KMS-11 (cell line): ENCODE data around the gene ATP8B3.

Experiments used
- H2AFZ ChIP-seq: fragments of 200-600 bp; sonication (generic); 2 replicates; pipeline ENCODE4 v1.6.1; 2016; ENCODE audit warnings: antibody characterized with exemption, mixed run types, low read depth
- H3K27ac ChIP-seq: fragments of 200-600 bp; sonication (generic); 2 replicates; pipeline ENCODE4 v1.6.1; 2016; ENCODE audit warnings: mild to moderate bottlenecking, mixed run types
- H3K27me3 ChIP-seq: fragments of 200-600 bp; sonication (generic); 2 replicates; pipeline ENCODE4 v1.6.1; 2017; ENCODE audit warnings: mild to moderate bottlenecking, low read depth, mixed run types, moderate library complexity; ENCODE audit not compliant: insufficient read depth
- H3K36me3 ChIP-seq: fragments of 200-600 bp; sonication (generic); 2 replicates; pipeline ENCODE4 v1.6.1; 2017; ENCODE audit warnings: mild to moderate bottlenecking, mixed run types; ENCODE audit not compliant: insufficient read depth
- H3K4me1 ChIP-seq: fragments of 200-600 bp; sonication (generic); 2 replicates; pipeline ENCODE4 v1.6.1; 2016; ENCODE audit warnings: mild to moderate bottlenecking, low read depth, mixed run types; ENCODE audit not compliant: poor library complexity, severe bottlenecking
- H3K4me2 ChIP-seq: fragments of 200-600 bp; sonication (generic); 2 replicates; pipeline ENCODE4 v1.7.0; 2016; ENCODE audit warnings: mild to moderate bottlenecking, mixed run types
- H3K4me3 ChIP-seq: fragments of 200-600 bp; sonication (generic); IDR thresholded peaks from 2 replicates; pipeline ENCODE4 v1.6.1; 2017; ENCODE audit warnings: low read depth, low read length, mixed read lengths; ENCODE audit not compliant: insufficient read depth
- H3K79me2 ChIP-seq: fragments of 200-600 bp; sonication (generic); 2 replicates; pipeline ENCODE4 v1.6.1; 2016; ENCODE audit warnings: low read depth, mixed run types; ENCODE audit not compliant: insufficient read depth
- H3K9ac ChIP-seq: fragments of 200-600 bp; sonication (generic); 2 replicates; pipeline ENCODE4 v1.6.1; 2016; ENCODE audit warnings: mild to moderate bottlenecking, mixed run types
- H4K20me1 ChIP-seq: fragments of 200-600 bp; sonication (generic); 2 replicates; pipeline ENCODE4 v1.6.1; 2016; ENCODE audit warnings: mild to moderate bottlenecking, mixed run types; ENCODE audit not compliant: insufficient read depth
- TF ChIP-seq, protein P1 (sequence below): fragments of 200-600 bp; sonication (generic); conservative IDR thresholded peaks from 2 replicates; pipeline ENCODE4 v1.6.1; 2017; ENCODE audit warnings: low read depth, mild to moderate bottlenecking, antibody characterized with exemption, low read length, moderate library complexity, mixed read lengths

Gene ATP8B3

DNA sequence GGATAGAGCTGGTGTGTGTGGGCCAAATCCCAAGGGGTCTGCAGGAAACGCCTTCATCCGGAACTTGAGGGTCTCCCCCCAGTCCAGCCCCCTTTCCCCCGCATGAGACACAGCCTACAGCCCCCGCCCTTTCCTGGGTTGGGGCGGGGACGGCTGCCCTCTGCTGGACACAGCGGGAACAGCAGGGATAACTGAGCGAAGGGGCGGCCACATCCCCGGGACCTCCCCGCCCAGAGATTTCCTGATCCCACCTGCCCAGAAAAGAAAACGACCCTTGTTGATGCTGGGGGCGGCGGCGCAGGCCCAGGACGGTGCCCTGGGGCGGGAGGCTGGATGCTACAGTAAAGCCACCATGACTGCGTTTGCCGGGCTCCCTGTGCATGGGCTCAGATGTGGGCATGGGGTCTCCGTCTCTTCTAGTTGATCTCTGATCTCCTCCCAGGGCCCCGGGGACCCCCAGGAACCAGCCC, 44.6 kb downstream of the ATP8B3 start:
- Histone ChIP-seq H3K9ac (no peak overlapping the region), H3K36me3 (no peaks in the 10 kb centered on the region), H3K4me1 (no peaks in the 10 kb centered on the region), H2AFZ (no peak overlapping the region), H3K27ac (no peak overlapping the region), H3K4me3 (no peak overlapping the region), H3K4me2 (no peak overlapping the region), H4K20me1 (no peaks in the 10 kb centered on the region), H3K27me3 (peaks cover 92% of the 10 kb centered on the region), H3K79me2 (no peaks in the 10 kb centered on the region)
- TF ChIP-seq, protein P1, sequence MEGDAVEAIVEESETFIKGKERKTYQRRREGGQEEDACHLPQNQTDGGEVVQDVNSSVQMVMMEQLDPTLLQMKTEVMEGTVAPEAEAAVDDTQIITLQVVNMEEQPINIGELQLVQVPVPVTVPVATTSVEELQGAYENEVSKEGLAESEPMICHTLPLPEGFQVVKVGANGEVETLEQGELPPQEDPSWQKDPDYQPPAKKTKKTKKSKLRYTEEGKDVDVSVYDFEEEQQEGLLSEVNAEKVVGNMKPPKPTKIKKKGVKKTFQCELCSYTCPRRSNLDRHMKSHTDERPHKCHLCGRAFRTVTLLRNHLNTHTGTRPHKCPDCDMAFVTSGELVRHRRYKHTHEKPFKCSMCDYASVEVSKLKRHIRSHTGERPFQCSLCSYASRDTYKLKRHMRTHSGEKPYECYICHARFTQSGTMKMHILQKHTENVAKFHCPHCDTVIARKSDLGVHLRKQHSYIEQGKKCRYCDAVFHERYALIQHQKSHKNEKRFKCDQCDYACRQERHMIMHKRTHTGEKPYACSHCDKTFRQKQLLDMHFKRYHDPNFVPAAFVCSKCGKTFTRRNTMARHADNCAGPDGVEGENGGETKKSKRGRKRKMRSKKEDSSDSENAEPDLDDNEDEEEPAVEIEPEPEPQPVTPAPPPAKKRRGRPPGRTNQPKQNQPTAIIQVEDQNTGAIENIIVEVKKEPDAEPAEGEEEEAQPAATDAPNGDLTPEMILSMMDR = peak; percentile 92

DNA sequence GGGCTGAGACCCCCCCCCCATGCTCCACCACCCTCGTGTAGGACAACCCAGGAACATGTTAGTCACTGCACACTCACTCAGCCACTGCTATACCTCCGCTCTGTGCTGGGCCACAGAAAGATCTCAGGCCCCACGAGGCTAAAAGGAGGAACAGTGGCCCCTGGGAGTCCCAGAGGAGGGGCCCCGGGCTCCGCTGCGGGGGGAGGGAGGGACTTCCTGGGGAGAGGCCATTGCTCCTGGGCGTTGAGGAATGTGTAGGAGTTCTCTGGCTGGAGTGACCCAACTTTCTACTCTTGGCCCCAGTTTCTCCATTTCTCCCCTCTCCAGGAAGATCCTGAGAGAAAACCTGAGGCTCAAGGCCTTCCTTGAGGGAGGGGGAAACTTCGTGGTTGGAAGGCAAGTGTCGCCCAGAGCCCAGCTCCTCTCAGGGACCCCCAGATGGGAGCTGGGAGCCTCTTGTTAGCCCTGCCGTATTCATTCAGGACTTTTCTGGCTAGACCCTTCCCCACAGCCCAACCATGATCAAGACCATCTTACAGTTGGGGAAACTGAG, 45.2 kb downstream of the ATP8B3 start:
- peaks cover 92% of the 10 kb centered on the region for H3K27me3 ChIP-seq
- H2AFZ ChIP-seq = no peak overlapping the region
- H4K20me1 ChIP-seq = no peaks in the 10 kb centered on the region
- no peaks in the 10 kb centered on the region for H3K79me2 ChIP-seq
- H3K9ac ChIP-seq = no peak overlapping the region
- no peak overlapping the region for H3K4me2 ChIP-seq
- H3K4me1 ChIP-seq = no peaks in the 10 kb centered on the region
- H3K27ac ChIP-seq = no peak overlapping the region
- TF ChIP-seq, protein P1 = no peak
- no peaks in the 10 kb centered on the region for H3K36me3 ChIP-seq
- H3K4me3 ChIP-seq = no peak overlapping the region

DNA sequence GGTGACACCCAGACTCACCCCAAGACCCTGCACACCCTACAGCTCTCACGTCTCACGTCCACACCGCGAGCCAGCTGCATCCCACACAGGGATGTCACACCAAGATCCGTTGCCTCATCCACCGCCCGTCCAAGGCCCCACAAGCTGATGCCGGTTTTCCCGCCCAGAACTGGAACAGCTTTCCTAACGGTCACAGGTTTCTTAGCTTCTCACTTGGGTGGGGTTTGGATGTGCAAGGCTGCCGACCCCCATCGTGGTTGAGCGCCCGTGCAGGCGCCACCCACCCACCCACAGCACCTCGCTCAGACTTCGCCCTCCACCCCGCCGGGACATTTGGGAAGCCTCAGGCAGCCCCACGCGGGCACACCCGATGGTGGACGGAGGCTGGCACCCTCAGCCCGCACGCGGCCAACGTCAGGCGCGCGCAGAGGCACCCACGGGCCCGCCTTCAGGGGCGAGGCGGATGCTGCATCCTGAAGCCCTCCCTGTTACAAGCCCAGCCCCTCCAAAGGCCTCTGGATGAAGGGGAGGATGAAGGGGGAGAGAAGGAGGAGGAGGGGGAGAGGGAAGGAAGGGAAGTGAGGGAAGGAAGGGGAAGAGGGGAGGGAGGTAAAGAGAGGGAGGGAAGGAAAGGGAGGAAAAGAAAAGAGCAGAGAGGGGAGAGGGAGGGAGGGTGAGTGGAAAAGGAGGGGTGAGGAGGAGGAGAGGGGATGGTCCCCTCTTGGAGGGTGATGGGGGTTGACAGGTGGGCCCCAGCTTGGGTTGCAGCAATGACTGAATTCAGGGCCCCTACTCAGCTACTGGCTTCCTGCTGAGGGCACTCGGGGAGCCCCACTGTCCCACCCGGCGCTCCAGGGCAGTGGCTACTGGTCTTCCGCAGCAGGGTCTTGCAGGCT, 45.9 kb downstream of the ATP8B3 start:
- Histone ChIP-seq H3K4me2 (no peak overlapping the region), H3K27ac (no peak overlapping the region), H3K27me3 (peaks cover 92% of the 10 kb centered on the region), H3K79me2 (no peaks in the 10 kb centered on the region), H3K9ac (no peak overlapping the region), H4K20me1 (no peaks in the 10 kb centered on the region), H3K36me3 (no peaks in the 10 kb centered on the region), H2AFZ (no peak overlapping the region), H3K4me3 (no peak overlapping the region), H3K4me1 (no peaks in the 10 kb centered on the region)
- TF ChIP-seq, protein P1 = no peak; the same call in 1 of the 2 replicates

DNA sequence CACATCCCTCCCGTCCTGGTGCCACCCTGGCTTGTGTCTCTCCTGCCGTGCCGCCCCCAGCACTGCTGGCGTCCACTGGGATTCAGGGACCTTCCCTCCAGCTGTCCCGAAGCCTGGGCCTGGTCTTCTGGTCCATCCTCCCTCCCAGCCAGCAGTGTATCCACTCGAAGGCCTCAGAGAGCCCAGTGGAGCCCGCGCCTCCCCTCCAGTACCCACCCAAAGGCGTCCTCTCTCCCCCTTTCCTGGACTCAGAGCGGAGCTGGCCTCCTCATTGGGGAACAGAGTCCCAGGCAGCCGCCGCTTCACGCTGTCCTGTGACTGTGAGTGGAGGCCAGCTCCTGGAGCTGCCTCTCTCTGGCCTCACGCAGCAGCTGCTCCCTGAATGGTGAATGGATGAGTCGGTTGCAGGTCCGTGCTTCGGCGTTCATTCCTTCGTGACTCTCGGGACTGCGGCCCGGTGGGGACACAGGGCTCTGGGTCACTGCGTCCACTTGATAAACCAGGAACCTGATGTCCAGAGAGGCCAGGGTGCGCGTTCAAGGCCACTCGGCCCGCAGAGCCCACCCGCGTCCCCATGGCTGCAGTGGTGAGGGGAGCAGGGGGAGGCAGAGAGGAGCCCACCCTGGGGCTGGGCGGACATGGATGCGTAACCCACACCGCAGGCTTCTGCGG, 46.7 kb downstream of the ATP8B3 start:
- Histone ChIP-seq H3K9ac (no peak overlapping the region), H2AFZ (no peak overlapping the region), H3K36me3 (no peaks in the 10 kb centered on the region), H3K4me3 (no peak overlapping the region), H3K27me3 (peaks cover 91% of the 10 kb centered on the region), H3K79me2 (no peaks in the 10 kb centered on the region), H3K4me1 (no peaks in the 10 kb centered on the region), H3K27ac (no peak overlapping the region), H3K4me2 (no peak overlapping the region), H4K20me1 (no peaks in the 10 kb centered on the region)
- TF ChIP-seq, protein P1 = no peak
